Neuron (in vitro differentiated cells): ENCODE results near the gene DUSP18.
"Not testable (repeated sequence)": the region's sequence is repeated elsewhere in the genome, so short reads cannot be mapped to it uniquely, and the experiment has no call there.

Experiments
- H2AFZ ChIP-seq: one replicate; pipeline ENCODE4 v1.6.1; 2013; ENCODE audit warnings: low read depth, mild to moderate bottlenecking, inconsistent platforms, low read length, moderate library complexity
- H3K27me3 ChIP-seq: one replicate; pipeline ENCODE4 v1.6.1; 2013; ENCODE audit warnings: low read length; ENCODE audit not compliant: insufficient read depth
- H3K36me3 ChIP-seq: one replicate; pipeline ENCODE4 v1.6.1; 2013; ENCODE audit warnings: low read length; ENCODE audit not compliant: insufficient read depth
- H3K4me1 ChIP-seq: one replicate; pipeline ENCODE4 v1.6.1; 2013; ENCODE audit warnings: low read length; ENCODE audit not compliant: insufficient read depth
- H3K4me3 ChIP-seq: 2 replicates; pipeline ENCODE4 v1.5.1; 2013; ENCODE audit warnings: mild to moderate bottlenecking, low read length, moderate library complexity
- H3K9me3 ChIP-seq: one replicate; pipeline ENCODE4 v1.6.1; 2013; ENCODE audit warnings: low read length

The DUSP18 gene

GRCh38 chr22:30626413-30626812, 41.3 kb downstream of the DUSP18 start:
- Histone ChIP-seq H2AFZ (no peak overlapping the region), H3K27me3 (no peaks in the 10 kb centered on the region), H3K4me3 (no peak overlapping the region), H3K9me3 (no peaks in the 10 kb centered on the region), H3K4me1 (no peaks in the 10 kb centered on the region), H3K36me3 (peaks cover 21% of the 10 kb centered on the region)

GRCh38 chr22:30619909-30620308, 47.8 kb downstream of the DUSP18 start:
- H3K36me3 ChIP-seq, result peaks cover 66% of the 10 kb centered on the region
- not testable (repeated sequence) for H2AFZ ChIP-seq, H3K27me3 ChIP-seq, H3K4me1 ChIP-seq, H3K9me3 ChIP-seq, H3K4me3 ChIP-seq

GRCh38 chr22:30617819-30618218, 49.9 kb downstream of the DUSP18 start:
- Histone ChIP-seq H3K9me3 (no peaks in the 10 kb centered on the region), H3K4me3 (no peak overlapping the region), H3K27me3 (no peaks in the 10 kb centered on the region), H3K4me1 (no peaks in the 10 kb centered on the region), H2AFZ (no peak overlapping the region), H3K36me3 (peaks cover 76% of the 10 kb centered on the region)

- Histone ChIP-seq H3K36me3 (peaks cover 75% of the 10 kb centered on the region), H3K9me3 (no peaks in the 10 kb centered on the region), H3K4me3 (no peak overlapping the region), H3K4me1 (no peaks in the 10 kb centered on the region), H2AFZ (no peak overlapping the region), H3K27me3 (no peaks in the 10 kb centered on the region)
Measured at GRCh38 chr22:30615543-30615954, 52.1 kb downstream of the DUSP18 start.

- Histone ChIP-seq H3K36me3 (peaks cover 71% of the 10 kb centered on the region), H3K27me3 (no peaks in the 10 kb centered on the region), H2AFZ (no peak overlapping the region), H3K9me3 (no peaks in the 10 kb centered on the region), H3K4me1 (no peaks in the 10 kb centered on the region), H3K4me3 (no peak overlapping the region)
Measured at GRCh38 chr22:30614879-30615278, 52.8 kb downstream of the DUSP18 start.

- Histone ChIP-seq H3K36me3 (peaks cover 66% of the 10 kb centered on the region), H3K27me3 (no peaks in the 10 kb centered on the region), H3K9me3 (no peaks in the 10 kb centered on the region), H2AFZ (no peak overlapping the region), H3K4me1 (peaks cover 5% of the 10 kb centered on the region), H3K4me3 (no peak overlapping the region)
Measured at GRCh38 chr22:30614268-30614667, 53.4 kb downstream of the DUSP18 start.

GRCh38 chr22:30612789-30613188, 54.9 kb downstream of the DUSP18 start:
- no peak overlapping the region for H3K4me3 ChIP-seq
- no peaks in the 10 kb centered on the region for H3K9me3 ChIP-seq
- H3K27me3 ChIP-seq, result no peaks in the 10 kb centered on the region
- no peak overlapping the region for H2AFZ ChIP-seq
- H3K36me3 ChIP-seq, result peaks cover 55% of the 10 kb centered on the region
- H3K4me1 ChIP-seq, result peaks cover 19% of the 10 kb centered on the region
